Keratinocyte (primary cell): ENCODE data around the gene C2.

Source experiments
- EZH2 ChIP-seq: IDR thresholded peaks from one replicate; pipeline ENCODE4 v1.6.1; 2012; ENCODE audit warnings: inconsistent platforms, mild to moderate bottlenecking, low read length, moderate library complexity
- TF ChIP-seq, protein P1 (sequence below), 3 experiments: IDR thresholded peaks in 1 of 3; conservative IDR thresholded peaks in 1 of 3; optimal IDR thresholded peaks in 1 of 3; 2 replicates in 2 of 3; 3 replicates in 1 of 3; pipeline versions ENCODE3 to v1.5.1; 2011; ENCODE audit warnings: low read length in 3 of 3, mild to moderate bottlenecking in 3 of 3, moderate library complexity in 2 of 3, control low read depth in 1 of 3, inconsistent platforms in 1 of 3; ENCODE audit not compliant: insufficient read depth in 2 of 3; ENCODE audit errors: extremely low read depth in 1 of 3

DNA sequence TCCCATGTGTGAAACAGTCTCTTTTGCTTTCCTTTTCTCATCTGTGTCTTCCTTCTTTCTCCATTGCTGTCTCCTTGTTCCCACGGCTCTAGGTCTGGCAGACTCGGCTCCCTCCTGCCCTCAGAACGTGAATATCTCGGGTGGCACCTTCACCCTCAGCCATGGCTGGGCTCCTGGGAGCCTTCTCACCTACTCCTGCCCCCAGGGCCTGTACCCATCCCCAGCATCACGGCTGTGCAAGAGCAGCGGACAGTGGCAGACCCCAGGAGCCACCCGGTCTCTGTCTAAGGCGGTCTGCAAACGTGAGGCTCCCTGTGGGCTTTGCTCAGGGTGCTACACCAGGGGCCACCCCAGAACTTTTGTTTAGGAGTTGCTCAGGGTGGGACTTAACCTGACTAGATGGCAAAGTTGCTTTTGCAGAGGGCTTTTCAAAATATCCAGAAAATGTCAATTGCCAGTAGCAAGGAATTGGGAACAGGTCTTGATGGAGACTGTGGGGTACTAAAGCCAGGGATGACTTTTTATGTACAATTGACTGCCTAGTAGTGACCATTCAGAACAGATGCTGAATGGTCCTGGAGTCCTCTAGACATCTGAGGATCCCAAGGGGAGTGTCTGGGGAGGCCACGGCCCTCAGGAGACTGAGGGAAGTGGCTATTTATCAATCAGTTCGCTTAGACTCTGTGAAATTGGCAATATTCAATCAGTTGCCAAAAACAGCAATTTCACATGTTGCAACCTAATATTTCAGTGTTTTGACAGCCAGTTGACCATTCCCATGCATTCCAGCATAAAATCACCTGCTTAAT is 550 bp downstream of the C2 start:
- TF ChIP-seq, protein P1, sequence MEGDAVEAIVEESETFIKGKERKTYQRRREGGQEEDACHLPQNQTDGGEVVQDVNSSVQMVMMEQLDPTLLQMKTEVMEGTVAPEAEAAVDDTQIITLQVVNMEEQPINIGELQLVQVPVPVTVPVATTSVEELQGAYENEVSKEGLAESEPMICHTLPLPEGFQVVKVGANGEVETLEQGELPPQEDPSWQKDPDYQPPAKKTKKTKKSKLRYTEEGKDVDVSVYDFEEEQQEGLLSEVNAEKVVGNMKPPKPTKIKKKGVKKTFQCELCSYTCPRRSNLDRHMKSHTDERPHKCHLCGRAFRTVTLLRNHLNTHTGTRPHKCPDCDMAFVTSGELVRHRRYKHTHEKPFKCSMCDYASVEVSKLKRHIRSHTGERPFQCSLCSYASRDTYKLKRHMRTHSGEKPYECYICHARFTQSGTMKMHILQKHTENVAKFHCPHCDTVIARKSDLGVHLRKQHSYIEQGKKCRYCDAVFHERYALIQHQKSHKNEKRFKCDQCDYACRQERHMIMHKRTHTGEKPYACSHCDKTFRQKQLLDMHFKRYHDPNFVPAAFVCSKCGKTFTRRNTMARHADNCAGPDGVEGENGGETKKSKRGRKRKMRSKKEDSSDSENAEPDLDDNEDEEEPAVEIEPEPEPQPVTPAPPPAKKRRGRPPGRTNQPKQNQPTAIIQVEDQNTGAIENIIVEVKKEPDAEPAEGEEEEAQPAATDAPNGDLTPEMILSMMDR (optimal IDR thresholded peaks at IDR 0.05 in 1 of 3, IDR thresholded peaks at IDR 0.05 in 1 of 3, conservative IDR thresholded peaks at IDR 0.05 in 1 of 3; ENCODE audit: extremely low read depth in 1 of 3, insufficient read depth in 2 of 3, low read length in 3 of 3): no peak
- TF ChIP-seq EZH2: no peak
